Measurements from ENCODE around the gene CAMTA1.

DNA sequence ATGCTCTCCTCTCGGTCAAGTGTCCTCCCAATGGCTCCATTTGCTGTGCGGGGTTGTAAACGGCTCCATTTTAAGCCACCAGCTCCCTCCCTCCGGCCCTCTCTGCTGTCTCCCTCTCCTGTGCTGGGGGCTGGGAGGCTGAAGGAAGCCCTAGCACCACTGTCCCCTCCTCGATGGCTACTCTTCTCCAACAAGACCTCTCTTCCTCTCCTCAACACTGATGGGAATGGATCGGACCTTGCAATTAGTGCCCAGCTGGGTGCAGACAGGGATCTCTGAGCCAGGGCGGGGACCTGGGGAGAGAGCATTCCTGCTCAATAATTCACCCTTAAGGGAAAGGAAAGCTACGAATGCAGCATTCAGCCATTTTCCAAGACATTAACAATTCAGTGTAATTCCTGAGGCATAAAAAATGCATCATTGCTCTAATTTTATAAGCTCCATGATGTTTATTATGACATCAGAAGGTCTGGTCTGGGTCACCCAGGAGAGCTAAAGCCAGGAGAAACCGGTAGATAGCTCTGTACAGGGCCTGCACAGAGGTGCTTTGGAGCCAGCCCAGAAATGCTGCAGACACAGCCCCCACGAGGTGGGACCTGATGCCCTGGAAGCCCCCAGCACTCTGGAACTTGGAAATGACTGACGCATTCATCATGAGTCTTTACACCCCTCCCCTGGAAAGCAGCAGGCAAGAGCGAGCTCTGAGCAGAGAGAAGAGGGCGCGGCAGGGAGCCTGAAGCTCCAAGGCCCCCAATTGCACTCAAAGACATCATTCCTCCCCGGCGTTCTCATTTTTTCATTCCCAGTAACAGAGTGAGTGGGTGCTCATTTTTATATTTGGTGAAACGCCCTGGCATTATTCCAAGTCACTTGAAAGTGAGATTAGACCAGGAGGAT is 909.6 kb downstream of the CAMTA1 start:
- no peak for TF ChIP-seq EZH2 (optimal IDR thresholded peaks at IDR 0.05; ENCODE audit: low read depth, low read length)
- TF ChIP-seq, protein P1, sequence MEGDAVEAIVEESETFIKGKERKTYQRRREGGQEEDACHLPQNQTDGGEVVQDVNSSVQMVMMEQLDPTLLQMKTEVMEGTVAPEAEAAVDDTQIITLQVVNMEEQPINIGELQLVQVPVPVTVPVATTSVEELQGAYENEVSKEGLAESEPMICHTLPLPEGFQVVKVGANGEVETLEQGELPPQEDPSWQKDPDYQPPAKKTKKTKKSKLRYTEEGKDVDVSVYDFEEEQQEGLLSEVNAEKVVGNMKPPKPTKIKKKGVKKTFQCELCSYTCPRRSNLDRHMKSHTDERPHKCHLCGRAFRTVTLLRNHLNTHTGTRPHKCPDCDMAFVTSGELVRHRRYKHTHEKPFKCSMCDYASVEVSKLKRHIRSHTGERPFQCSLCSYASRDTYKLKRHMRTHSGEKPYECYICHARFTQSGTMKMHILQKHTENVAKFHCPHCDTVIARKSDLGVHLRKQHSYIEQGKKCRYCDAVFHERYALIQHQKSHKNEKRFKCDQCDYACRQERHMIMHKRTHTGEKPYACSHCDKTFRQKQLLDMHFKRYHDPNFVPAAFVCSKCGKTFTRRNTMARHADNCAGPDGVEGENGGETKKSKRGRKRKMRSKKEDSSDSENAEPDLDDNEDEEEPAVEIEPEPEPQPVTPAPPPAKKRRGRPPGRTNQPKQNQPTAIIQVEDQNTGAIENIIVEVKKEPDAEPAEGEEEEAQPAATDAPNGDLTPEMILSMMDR (IDR thresholded peaks at IDR 0.05; ENCODE audit: low read length): no peak
